Hepatocyte (in vitro differentiated cells): Measurements from ENCODE around the gene MS4A12.

Experiments used
- CTCF ChIP-seq: fragments of 200-600 bp; sonication (generic); IDR thresholded peaks from 2 replicates; pipeline ENCODE4 v1.5.1; 2016; ENCODE audit warnings: antibody characterized with exemption, mild to moderate bottlenecking; ENCODE audit not compliant: poor library complexity
- EZH2 ChIP-seq: fragments of 200-600 bp; sonication (generic); IDR thresholded peaks from 2 replicates; pipeline ENCODE4 v1.6.1; 2016; ENCODE audit warnings: antibody characterized with exemption, mild to moderate bottlenecking, borderline replicate concordance
- EZH2phosphoT487 ChIP-seq: fragments of 200-600 bp; sonication (generic); IDR thresholded peaks from one replicate; pipeline ENCODE4 v1.6.1; 2018; ENCODE audit warnings: antibody characterized with exemption, mild to moderate bottlenecking, low read depth, moderate library complexity; ENCODE audit not compliant: unreplicated experiment, severe bottlenecking

- no peak for TF ChIP-seq CTCF
- TF ChIP-seq EZH2phosphoT487: no peak
- no peak for TF ChIP-seq EZH2
Observed at GRCh38 chr11:60447070-60447469, 45.5 kb upstream of the MS4A12 start.
